ENCODE results near the gene RSRC2. TPM values are rescaled to one million over a fixed set of nuclear protein-coding genes. Genes with fewer than 3 reads are reported as not detected.

The RSRC2 gene
- total and polyA plus RNA-seq, 10 of the 15 experiments (the other 5 are each of a cell fraction or from before 2014, with no cell fraction given) = 49.8 to 112 (median 60.6) TPM

- SMC1A ChIA-PET (ENCODE audit: uncharacterized antibody, unreplicated experiment) = interaction anchor here (1.2 to 1.8 kb wide), 4 partner anchors 9 to 32 kb away, joined by 3 to 4 read pairs (median 3); partner anchors contain the start of gene ZCCHC8
- H3K9ac ChIP-seq (ENCODE audit: control insufficient read depth, insufficient read depth, low read length) = no peak overlapping the region
- in situ Hi-C loops (cut with MboI) (no loop called here), intact Hi-C loops (cut with micrococcal nuclease; ENCODE audit: unreplicated experiment) (no loop called here)
- no TSS peak for BruUV-seq (replicated peaks)
- CTCF ChIA-PET = interaction anchor here (0.6 to 1.0 kb wide), 3 partner anchors 14 to 18 kb away, joined by 3 read pairs; no protein-coding TSS in a partner anchor
- H3K4me1 ChIP-seq (ENCODE audit: control insufficient read depth, insufficient read depth, low read length) = no peaks in the 10 kb centered on the region
- no peak overlapping the region for H2AFZ ChIP-seq (ENCODE audit: control insufficient read depth, low read depth, low read length)
- 100% methylated on average over 2 of the region's 2 CpGs for WGBS (ENCODE audit: insufficient coverage, insufficient replicate concordance, low lambda C conversion rate, missing lambda C conversion rate)
- FAIRE-seq = no peak
- peaks cover 6 to 14% of the 10 kb centered on the region in 2 experiments for H3K36me3 ChIP-seq (ENCODE audit: control insufficient read depth in 2 of 2, insufficient read depth in 2 of 2, low read length in 1 of 2)
- no peaks in the 10 kb centered on the region for H3K27me3 ChIP-seq (replicated peaks in 1 of 2; ENCODE audit: control insufficient read depth in 2 of 2, insufficient read depth in 2 of 2, low read length in 1 of 2)
- POLR2A ChIA-PET = interaction anchor here (0.6 to 0.7 kb wide), 5 partner anchors 8 to 57 kb away, joined by 3 to 5 read pairs (median 4); no protein-coding TSS in a partner anchor
- no peaks in the 10 kb centered on the region for H3K9me3 ChIP-seq (replicated peaks; ENCODE audit: control insufficient read depth, insufficient read depth, low read length)
- TF ChIP-seq NKRF (conservative IDR thresholded peaks at IDR 0.05) = no peak
- TF ChIP-seq SUPT20H (IDR thresholded peaks at IDR 0.05; ENCODE audit: borderline replicate concordance, control insufficient read depth, low read depth, low read length) = no peak
- TF ChIP-seq JUND (IDR thresholded peaks at IDR 0.05; ENCODE audit: low read depth, low read length) = no peak
- TF ChIP-seq LARP7 (IDR thresholded peaks at IDR 0.05) = no peak
- TF ChIP-seq ZNF622 (IDR thresholded peaks at IDR 0.05) = no peak
- no peak for TF ChIP-seq NR2C2 (IDR thresholded peaks at IDR 0.05; ENCODE audit: borderline replicate concordance, control insufficient read depth, insufficient read length, low read depth)
- TF ChIP-seq EP300 (IDR thresholded peaks at IDR 0.05; ENCODE audit: borderline replicate concordance in 1 of 2, control insufficient read depth in 1 of 2, low read depth in 2 of 2, low read length in 2 of 2) = no peak
- TF ChIP-seq ZSCAN29 (IDR thresholded peaks at IDR 0.05) = no peak
- no peak for TF ChIP-seq CEBPZ (IDR thresholded peaks at IDR 0.05; ENCODE audit: low read depth, low read length)
- TF ChIP-seq RB1 (IDR thresholded peaks at IDR 0.05; ENCODE audit: borderline replicate concordance) = no peak
- no peak overlapping the region for H3K27ac ChIP-seq (ENCODE audit: control insufficient read depth, insufficient read depth)
- RAD21 ChIA-PET (ENCODE audit: unreplicated experiment) = interaction anchor here (1.0 kb wide), 1 partner anchor 9 kb away, joined by 4 read pairs; the partner anchor contains the start of gene ZCCHC8
- H4K20me1 ChIP-seq (ENCODE audit: control insufficient read depth, insufficient read depth) = no peaks in the 10 kb centered on the region
- H3K79me2 ChIP-seq (ENCODE audit: control insufficient read depth, insufficient read depth, low read length) = peaks cover 14% of the 10 kb centered on the region
- no peak overlapping the region for H3K4me3 ChIP-seq
- ATAC-seq = no peak
- no peak overlapping the region for H3K4me2 ChIP-seq (ENCODE audit: control insufficient read depth, insufficient read depth)
- no peak for DNase-seq (ENCODE audit: low read depth, low spot score)
Observed at GRCh38 chr12:122491991-122492390, 34.7 kb downstream of the RSRC2 start.
